PFSK-1 (cell line): ENCODE data around the gene PSMD2.

Experiments
- FOXP2 ChIP-seq: optimal IDR thresholded peaks from 2 replicates; pipeline ENCODE3; 2011; ENCODE audit warnings: borderline replicate concordance, control low read depth, inconsistent platforms; ENCODE audit not compliant: insufficient read depth; ENCODE audit errors: extremely low read length, extremely low read depth
- POLR2AphosphoS5 ChIP-seq: IDR thresholded peaks from 2 replicates; pipeline ENCODE4 v1.6.1; 2012; ENCODE audit warnings: low read depth, mild to moderate bottlenecking, control low read depth, low read length, moderate library complexity
- REST ChIP-seq, 2 experiments: IDR thresholded peaks; 2 replicates each; pipeline versions ENCODE4 v1.6.1 to v1.8.0; 2011 to 2012; ENCODE audit warnings: low read depth in 2 of 2, low read length in 2 of 2, control low read depth in 1 of 2, inconsistent platforms in 1 of 2, mild to moderate bottlenecking in 1 of 2, moderate library complexity in 1 of 2; ENCODE audit not compliant: insufficient read depth in 1 of 2
- SIN3A ChIP-seq: IDR thresholded peaks from 2 replicates; pipeline ENCODE4 v1.6.1; 2012; ENCODE audit warnings: mild to moderate bottlenecking, low read length, moderate library complexity, borderline replicate concordance; ENCODE audit not compliant: insufficient read depth
- TAF1 ChIP-seq: IDR thresholded peaks from 2 replicates; pipeline ENCODE4 v1.6.1; 2012; ENCODE audit warnings: low read length, control low read depth, borderline replicate concordance; ENCODE audit not compliant: insufficient read depth

PSMD2 gene

GRCh38 chr3:184275381-184275701 is 23.7 kb upstream of the PSMD2 start:
- TF ChIP-seq REST (IDR thresholded peaks at IDR 0.05; ENCODE audit: insufficient read depth in 1 of 2, low read depth in 2 of 2, low read length in 2 of 2) (no peak), FOXP2 (no peak), POLR2AphosphoS5 (no peak), SIN3A (no peak), TAF1 (no peak)

- no peak for TF ChIP-seq FOXP2
These were observed 22.8 kb upstream of the PSMD2 start, which contains the start of gene ECE2 for GRCh38 chr3:184275961-184276910. TSS of gene ECE2 (plus strand) at chr3:184276022. CDS start at chr3:184276154, 132 bp downstream.

GRCh38 chr3:184277366-184277765 is 21.7 kb upstream of the PSMD2 start:
- TF ChIP-seq POLR2AphosphoS5 (no peak), REST (IDR thresholded peaks at IDR 0.05; ENCODE audit: insufficient read depth in 1 of 2, low read depth in 2 of 2, low read length in 2 of 2) (no peak), TAF1 (no peak), SIN3A (no peak), FOXP2 (no peak)

GRCh38 chr3:184282941-184283340 is 16.1 kb upstream of the PSMD2 start:
- TF ChIP-seq TAF1 (no peak), SIN3A (no peak), POLR2AphosphoS5 (no peak), FOXP2 (no peak), REST (IDR thresholded peaks at IDR 0.05; ENCODE audit: insufficient read depth in 1 of 2, low read depth in 2 of 2, low read length in 2 of 2) (no peak)

- TF ChIP-seq POLR2AphosphoS5 (no peak), TAF1 (no peak), REST (IDR thresholded peaks at IDR 0.05; ENCODE audit: insufficient read depth in 1 of 2, low read depth in 2 of 2, low read length in 2 of 2) (no peak), SIN3A (no peak), FOXP2 (no peak)
These were observed 15.4 kb upstream of the PSMD2 start for GRCh38 chr3:184283681-184284080.
